ENCODE measurements around the gene SRP68.

DNA sequence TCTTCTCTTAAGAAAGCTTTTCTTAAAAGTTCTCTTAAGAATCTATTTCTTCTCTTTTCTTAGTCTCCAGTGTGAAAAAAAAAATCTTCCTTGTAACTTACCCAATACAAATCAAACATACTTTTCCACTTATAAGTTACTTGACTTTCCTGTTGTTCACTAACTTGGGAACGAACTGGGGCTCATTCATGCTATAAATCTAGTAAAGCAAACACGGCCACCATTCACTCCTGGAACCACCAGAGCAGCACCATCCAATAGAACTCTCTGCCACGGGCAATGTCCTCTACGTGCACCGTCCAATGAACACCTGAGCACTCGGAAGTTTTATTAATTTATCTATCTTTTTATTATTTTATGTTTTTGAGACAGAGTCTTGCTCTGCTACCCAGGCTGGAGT is 20.8 kb downstream of the SRP68 start:
- no peak for TF ChIP-seq CTCF (conservative IDR thresholded peaks at IDR 0.05)
- TF ChIP-seq ZFX (IDR thresholded peaks at IDR 0.05), result no peak
